Activated naive CD4-positive, alpha-beta T cell treated with Interleukin-2 at 50 U/mL for 16 hours (primary cell): ENCODE data around the gene MEF2D.

ENCODE experiments used
- DNase-seq: peaks from one replicate; pipeline ENCODE4 v3.0.0-alpha.2; 2020

The MEF2D gene

DNA sequence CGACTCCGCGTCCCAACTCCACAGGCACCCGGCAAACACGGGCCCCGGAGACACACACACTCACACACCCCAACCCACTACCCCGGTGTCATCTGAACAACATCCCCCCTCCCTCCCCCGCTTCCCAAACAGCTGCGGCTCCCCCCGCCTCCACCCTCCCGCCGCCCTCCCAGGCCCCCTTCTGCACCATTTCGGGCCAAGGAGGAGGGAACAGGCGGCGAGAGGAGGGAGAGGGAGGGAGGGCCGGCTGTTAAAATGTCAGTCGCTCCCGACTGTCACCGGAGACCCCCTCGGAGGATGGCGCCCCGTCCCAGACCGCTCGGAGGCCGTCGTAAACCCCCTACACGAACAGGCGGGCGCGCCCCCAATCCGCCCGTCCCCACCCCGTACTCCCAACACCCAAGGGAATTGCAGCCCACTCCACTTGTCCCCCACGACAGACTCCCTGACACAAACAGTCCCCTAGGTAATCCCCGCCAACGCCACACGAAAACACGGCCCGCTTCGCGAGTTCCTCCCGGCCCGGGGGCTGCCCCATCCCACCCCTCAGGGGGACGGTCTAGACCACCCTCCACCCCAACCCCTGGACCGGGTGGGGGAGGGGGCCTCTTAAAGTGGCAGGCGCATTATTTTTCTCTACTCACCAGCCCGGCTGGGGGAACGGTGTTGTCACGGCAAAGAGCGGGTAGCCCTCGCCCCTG lies 583 bp downstream of the MEF2D start:
- DNase-seq, result peak; percentile 57

DNA sequence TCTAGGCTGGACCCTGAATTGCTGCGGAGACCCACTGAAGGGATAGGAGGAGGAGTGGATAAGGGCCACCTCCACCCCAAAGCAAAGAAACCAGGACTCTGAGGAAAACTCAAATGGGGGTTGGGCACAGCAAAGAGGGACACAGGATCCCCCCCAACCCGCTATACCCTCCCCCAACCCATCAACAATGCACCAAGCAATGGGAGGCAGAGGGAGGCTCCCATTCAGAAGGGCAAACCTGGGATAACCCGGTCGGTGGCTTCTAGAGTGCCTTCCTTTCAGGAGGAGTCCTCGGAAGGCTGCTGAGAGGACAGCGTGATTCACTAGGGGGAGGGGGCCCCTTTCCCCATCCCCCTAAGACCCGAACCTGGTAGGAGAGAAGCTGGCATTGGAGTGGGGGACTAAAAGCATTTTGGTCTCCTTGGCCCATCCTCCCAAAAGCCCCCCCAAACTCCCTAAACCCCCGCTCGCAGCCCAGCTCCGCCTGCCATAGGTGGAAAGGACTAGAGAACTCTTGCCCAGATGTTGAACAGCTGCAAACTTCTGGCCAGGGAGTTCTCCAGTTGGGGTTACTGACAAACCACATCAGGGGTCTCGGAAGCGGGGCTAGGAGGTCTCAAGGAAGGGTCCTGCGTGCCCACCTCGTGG lies 1.3 kb downstream of the MEF2D start:
- no peak for DNase-seq

DNA sequence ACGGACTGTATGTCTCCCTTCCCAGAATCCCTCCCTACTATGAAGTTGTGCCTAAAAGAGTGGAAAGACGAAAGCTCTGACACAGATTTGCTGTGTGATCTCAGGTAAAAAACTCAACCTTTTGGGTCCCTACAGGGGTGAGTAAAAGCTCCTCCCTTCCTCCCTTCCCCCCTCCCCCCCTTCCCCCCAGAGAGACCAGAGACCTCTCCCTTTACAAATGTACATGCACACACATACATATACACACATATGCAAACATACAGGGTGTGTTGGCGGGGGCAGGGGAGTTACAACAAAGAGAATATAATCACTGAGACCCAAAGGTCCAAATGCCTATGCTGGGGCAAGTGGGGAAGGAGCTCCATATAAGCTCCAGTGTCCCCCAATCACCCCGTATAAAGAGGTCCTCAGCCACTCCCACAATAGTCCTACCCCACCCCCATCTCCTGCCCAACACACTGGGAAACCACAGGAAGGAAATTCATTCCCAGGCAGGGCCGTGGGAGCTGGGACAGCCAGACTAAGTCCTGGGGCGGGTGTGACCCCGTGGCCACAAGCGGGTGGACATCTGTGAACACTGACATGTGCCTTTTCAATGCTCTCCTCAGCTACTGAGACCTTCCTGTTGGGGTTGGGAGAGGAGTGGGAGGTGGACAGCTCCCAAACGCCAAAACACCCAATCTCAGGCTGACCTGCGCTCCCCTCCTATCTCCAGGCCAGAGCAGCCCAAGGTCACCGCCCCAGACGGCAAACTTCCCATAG lies 2.0 kb downstream of the MEF2D start:
- DNase-seq, result no peak

DNA sequence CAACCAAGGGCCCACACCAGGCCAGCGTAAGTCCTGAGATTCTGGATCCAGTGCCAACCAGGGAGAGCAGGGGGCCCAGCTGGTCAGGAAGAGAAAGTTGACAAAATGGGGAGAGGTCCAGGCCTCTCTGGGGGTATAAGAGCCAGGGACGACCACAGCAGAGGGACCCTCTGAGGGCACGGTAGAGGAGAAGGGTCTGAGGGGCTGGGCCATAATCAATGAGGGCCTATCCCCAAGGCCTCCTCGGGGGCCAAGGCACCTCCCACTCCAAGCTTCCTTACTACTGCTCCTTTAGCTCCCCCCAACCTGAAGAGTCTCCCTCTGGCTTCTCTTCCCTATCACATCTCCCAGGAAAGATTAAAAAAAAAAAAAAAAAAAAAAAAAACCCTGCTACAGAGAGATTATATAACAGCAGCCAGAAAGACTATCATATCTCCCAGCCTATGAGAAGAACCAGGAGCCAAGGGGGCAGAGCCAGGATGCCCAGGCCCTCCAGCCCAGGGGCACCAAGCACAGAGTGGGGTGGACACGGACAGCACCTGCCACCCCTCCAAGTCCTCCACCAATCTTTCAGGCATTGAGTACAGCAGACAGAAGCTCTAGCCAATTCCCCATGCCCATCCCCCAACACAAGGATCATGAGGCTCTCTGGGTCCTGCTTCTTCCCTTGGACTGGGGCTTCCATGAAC lies 2.7 kb downstream of the MEF2D start:
- DNase-seq, result no peak

DNA sequence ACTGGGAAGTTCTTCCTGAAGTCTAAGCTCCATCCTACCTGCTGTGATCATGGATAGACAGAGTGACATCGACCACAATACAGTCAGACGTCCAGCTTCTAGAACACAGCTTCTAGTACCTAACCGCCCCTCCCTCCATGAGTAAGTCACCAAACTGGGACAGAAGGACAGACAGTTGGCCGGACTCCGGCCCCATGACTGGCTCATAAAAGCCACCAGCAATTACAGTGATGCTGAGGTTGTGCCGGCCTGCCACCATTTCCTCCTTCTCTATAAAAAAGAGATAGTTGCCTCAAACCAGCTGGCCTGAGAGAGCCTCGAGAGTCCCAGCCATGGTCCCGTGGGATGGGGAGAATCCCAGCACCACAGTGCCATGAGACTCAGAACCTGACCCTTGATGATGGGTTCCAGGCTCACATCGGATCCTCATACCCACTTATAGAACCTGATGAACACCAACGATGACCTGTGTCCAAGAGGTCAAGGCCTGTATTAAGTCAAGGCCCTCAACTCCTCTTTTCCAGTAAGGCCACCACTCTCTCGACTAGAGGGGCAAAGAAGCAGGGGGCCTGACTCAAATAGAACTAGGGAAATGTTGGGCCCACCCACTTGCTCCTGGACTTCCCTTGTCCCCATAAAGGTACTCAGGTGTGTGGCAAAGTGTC lies 3.4 kb downstream of the MEF2D start:
- no peak for DNase-seq

DNA sequence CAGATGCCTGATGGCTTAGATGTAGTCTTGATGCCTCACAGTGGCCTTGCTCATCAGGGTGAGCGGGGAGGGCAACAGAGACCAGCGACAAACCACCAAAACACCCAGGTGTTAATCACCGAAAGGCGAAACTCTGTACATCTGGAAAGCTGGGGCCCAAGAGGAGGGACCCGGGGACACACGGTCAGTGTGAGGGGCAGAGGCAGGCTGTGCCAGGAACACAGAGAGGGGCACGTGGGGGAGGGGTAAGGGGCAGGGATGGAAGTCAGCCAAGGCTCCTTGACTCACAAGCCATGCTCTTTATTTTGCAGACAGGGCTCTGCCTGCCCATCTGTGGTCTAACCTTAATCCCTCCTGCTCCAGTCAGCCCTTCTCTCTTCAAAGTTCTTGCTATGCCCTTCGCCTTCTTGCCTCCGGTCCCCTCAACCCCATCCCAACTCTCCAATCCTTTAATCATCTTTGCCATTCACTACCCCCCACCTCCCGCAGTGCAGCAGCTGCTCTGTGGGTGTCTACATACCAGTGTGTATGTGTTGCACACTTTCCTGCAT lies 4.3 kb downstream of the MEF2D start:
- no peak for DNase-seq

DNA sequence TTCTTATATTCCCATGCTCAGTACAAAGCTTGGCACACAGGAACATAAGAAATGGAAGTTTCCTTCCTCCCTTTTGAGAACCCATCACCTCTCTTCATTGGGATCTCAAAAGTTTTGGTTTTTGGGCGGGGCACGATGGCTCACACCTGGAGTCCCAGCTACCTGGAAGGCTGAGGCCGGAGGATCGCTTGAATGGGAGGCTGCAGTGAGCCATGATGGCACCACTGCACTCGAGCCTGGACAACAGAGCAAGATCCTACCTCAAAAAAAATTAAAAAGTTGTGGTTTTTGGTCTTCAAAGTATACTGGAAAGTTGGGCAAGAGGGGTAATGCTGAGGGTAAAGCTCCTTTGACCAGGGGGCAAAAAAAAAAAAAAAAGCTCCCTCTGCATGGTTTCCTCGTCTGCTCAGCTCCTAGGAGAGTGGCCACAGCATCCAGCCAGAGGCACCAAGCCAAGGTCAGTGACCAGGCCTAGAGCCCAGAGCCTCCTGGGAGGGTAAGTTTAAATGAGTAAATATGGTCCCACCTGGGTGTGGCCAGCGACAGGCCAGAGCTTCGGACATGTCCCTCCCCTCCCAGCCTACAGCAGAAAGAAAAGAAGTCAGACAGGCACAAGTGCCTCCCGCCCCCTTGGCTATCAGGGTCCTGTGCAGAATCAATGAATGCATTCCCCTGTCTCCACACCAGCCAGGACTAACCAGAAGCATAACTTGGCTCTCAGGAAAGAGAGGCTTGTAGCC lies 5.0 kb downstream of the MEF2D start:
- no peak for DNase-seq

DNA sequence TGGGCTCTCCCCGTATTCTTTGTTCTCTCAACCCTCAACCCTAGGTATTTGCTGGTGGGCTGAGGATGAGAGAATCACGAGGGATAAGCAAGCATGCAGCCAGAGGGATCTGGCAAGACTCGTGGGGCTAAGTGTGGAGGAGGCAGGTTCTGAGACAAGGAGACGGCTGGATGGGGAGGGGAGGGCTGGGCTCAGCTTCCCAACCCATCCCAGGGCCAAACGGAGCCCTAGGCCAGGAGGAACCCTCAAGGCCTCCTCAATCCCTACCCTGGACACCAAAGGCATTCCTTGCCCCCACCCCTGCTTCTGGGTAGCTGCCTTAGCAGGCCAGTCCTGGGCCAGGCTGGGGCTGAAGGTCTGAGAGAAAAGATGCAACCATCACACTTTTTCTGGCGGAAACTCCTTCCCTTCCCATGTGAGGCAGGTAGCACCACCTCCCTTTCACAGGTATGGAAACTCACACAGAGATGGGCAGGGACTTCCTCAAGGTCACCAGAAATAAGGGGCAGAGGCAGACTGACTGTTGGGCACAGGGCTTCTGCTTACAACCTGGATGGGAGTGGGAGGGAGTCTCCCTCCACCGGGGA lies 6.2 kb downstream of the MEF2D start:
- DNase-seq, result no peak

DNA sequence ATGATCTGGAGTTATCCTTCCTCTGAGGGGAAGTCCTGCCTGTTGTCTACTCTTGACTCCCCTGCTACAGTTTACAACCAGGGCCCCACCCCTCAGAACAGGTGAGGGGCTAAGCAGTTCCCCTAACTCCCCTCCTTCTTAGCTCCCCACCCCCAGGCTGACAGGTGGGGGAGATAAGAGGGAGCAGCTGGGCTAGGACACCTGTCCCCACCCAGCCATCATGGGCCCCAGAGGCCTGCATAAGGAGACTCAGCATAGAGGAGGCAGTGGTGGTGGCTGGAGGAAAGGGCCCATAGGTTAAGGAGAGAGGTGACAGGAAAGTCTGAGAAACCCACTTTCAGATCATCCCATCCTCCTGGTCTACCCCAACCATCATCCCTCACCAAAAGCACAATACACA lies 6.8 kb downstream of the MEF2D start:
- DNase-seq, result no peak

DNA sequence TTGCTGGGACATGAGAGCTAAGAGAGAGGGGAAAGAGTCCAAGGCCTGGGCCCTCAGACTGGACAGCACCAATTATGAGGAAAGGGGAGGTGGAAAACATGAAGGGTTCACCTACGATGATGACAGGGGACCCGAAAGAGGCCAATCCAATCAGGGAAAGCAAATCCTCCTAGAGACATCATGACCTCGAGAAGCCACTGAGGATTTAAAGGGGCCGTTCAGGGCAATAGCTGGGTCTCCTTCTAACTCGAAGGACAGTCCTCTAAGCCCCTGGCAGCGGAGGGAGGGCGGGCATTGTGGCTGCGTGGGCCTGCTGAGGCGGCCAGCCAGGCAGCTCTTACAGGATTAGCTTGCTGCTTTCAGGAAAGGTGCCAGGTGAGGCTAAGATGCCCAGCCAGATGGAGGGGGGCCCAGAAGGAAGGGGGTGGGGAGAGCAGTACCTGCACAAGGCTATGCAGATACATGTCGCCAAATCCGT lies 7.4 kb downstream of the MEF2D start:
- no peak for DNase-seq

DNA sequence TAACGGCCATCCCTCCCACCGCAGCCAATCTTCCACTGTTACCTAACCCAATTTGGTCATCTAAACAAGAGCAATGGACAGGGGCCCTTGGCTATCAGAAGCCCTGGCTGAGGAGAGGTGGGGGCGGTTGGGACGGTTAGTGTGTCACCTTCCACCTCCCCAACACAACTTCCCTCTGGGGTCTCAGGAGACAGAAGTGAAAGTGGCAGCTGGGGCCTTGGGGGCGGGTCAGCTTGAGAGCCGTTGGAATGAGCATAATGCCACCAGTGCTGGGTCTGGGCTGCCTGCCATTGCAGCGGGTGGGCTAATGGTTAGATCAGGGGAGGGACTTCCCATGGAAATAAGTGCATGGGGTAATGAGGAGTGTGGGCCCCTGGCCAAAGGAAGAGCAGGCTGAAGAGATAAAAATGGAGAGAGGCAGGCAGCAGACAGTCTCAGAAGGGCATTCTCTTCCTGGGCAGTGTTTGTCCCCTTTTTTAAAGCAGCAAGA lies 7.9 kb downstream of the MEF2D start:
- DNase-seq, result no peak

DNA sequence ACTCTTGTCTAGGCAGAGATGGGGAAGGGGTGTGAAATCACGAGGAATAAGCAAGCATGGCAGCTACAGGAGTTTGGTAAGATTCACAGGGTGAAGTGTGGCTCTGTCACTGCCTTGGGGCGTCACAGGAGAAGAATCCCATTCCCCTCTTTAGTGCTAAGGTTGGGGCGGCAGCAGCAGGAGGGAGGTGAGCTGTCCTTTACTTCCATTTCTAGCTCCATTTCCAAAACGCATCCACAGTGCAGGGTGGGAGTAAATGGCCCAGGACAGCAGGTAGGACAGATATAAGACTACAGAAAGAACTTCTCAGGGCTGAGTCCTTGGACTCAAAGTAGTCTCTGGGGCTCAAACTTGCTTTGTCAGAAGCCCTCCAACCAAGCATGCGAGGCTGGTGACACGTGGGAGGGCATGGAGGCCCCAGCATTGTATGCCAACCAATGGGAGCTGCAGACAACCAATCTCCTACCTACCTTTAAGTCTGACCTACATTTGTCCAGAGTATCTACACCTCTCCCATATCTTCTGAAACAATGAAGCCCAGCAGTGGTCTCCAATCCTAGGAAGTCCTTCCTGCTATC lies 8.5 kb downstream of the MEF2D start:
- no peak for DNase-seq

DNA sequence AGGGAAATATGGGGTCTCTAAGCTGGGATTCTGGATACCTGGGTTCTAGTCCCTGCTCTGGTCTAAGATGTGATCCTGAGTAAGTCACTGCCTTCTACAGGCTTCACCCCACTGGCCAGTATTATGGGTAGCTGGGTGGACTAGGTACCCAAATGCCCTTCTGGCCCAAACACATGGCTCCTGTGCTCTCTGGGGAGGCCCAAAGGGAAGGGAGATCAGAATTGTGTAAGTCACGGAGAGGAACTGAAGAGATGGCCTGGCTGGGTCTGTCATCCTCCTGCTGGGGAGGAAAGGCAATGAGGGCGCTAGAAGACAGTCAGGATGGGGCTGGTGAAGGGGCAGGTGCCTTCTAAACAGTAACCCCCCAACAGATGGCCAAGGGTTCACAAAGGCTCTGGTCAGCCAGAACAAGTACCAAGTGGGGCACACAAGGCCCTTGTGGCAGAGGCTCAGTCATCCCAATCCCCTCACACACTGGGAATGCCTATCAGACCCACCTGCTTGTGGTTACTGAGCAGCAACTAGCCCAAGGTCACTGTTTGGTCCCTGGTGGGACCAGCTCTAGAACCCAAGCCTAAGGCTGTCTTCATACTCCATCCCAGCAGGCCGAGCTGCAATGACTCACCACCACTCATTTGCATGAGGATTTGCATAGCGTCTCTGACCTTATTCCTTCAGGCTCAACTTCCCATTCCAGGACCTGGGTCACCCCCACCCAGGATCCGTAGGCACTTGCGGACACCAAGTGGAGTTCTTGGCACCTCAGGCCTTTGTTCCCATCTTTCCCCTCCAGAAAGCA lies 9.2 kb downstream of the MEF2D start:
- no peak for DNase-seq

DNA sequence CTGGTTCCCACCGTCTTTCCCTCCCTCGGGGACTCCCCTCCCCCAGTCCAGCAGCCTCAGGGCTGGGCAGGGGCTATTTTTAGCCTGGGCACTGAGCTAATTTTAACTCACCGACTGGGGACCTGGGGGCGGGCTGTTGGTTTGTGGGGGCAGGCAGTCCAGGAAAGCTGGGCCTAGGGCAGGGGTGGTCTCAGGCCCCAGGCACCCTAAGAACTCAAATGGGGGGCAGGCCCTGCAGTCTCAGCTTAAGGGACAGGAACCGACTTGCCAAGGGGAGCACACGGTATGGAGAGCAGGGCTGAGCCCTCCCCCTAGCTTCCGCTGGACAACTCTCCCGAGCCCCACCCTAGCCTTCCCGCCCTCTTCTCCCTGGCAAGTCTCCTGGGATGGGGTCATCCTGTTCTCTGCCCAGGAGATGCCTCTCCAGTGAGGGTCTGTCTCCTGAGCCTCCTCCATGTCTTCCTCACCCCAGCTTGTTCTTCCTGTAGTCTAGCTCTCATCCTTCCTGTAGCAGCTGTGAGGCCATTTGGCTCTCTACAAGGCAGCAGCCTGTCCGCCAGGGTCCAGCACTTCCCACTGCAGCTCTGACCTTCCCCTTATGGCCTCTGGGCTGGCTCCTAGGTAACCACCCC lies 10.1 kb downstream of the MEF2D start:
- no peak for DNase-seq

DNA sequence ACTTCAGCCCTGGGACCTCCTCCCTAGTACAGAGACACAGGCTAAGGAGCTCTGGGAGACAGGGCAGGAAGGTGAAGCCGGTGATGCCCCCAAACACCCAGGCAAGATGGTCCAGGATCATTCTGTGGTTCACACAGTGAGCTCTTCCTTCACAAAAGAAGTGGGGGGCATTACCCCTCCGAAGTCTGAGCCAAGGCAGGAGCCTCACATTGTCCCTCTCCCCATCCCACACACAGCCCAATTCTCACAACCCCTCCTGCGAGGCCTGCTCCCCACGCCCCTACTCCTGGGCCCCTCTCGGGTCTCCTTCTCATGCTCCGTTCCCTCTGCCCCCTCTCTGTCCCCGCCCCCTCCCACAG lies 10.7 kb downstream of the MEF2D start:
- DNase-seq, result no peak

DNA sequence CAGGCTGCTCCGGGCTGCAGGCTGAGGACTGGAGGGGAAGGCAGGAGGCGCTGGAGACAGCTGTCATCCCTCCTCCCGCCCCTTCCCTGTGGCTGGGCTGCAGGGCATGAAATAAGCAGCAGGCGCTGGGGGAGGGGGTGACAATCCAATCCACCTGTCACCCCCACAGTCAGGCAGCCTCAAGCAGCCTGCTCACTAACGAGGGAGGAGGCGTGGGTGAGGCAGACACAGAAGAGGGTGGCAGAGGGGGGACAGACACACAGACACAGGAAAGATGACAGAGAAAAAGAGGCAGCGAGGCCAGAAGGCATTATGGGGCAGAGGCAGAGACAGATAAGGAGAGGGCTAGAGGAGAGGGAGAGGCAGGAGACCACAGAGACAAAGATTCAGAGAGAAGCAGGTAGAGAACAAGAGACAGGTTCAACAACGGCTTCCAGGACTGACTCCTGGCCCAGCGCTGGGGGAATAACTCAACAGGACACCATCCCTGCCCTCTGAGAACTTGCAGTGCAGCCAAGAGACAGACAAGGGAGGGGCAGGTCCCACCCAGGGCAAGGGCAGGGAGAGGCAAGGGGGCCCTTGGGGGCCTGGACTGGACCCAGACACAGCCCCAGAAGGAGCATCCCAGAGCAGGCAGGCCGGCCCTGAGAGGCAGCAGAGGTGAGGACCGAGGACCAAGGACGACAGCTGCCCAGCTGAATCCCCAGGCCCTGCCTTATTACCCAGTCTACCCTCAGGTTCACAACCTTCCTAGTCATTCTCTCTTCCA lies 11.2 kb downstream of the MEF2D start:
- peak; percentile 38 for DNase-seq

DNA sequence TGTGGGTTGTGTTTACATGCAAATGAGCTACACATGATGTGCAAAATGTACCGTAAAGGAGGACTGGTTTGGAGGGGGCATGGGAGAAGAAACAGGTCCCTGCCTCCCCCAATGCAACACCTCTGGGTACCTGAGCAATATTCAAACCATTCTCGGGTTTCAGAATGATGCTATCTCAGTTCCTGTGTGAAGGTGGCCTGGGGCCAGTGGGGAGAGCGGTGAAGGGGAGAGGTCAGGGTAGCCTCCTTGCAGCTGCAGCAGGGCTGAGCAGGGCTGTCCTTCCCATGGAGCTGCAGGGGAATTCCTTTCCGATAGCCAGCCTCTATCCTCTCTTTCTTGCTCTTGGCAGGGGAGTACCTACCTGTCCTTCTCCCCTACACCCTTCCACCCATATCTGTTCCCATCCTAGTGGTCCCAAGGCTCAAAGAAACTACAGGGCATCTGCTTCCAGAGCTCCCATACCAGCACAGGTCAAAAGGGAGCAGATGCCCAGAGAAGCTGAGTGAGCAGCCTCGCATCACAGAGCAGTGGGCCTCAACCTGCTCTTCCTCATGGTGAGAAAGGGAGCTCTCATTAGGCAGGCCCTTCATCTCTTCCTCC lies 11.9 kb downstream of the MEF2D start:
- DNase-seq, result peak; percentile 37

DNA sequence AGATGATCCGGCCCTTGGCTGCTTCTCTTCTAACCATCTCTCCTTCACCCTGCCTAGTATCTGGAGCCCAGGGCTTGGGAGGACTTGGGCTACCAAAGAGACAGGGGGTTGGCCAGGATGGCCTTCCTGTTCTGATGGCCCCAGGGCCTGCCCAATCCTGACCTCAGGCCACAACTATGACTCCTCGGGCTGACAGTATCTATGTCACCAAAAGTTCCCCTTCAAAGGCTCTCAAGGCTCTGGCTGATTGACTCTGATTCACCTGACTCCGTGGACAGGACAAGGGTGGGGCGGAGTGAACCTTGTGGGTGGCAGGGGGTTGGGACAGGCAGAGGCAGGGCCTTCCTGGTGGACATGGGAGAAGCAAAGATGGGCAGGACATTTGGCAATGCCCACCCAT lies 12.7 kb downstream of the MEF2D start:
- peak; percentile 28 for DNase-seq
